GOT3 (cell line): Measurements from ENCODE around the gene SECTM1.
"Not testable (repeated sequence)": the region's sequence is repeated elsewhere in the genome, so short reads cannot be mapped to it uniquely, and the experiment has no call there.

Experiments
- DNase-seq: peaks from one replicate; lab custom pipeline; 2025; ENCODE audit warnings: mixed read lengths; lab: John Stamatoyannopoulos, UW

The SECTM1 gene

DNA sequence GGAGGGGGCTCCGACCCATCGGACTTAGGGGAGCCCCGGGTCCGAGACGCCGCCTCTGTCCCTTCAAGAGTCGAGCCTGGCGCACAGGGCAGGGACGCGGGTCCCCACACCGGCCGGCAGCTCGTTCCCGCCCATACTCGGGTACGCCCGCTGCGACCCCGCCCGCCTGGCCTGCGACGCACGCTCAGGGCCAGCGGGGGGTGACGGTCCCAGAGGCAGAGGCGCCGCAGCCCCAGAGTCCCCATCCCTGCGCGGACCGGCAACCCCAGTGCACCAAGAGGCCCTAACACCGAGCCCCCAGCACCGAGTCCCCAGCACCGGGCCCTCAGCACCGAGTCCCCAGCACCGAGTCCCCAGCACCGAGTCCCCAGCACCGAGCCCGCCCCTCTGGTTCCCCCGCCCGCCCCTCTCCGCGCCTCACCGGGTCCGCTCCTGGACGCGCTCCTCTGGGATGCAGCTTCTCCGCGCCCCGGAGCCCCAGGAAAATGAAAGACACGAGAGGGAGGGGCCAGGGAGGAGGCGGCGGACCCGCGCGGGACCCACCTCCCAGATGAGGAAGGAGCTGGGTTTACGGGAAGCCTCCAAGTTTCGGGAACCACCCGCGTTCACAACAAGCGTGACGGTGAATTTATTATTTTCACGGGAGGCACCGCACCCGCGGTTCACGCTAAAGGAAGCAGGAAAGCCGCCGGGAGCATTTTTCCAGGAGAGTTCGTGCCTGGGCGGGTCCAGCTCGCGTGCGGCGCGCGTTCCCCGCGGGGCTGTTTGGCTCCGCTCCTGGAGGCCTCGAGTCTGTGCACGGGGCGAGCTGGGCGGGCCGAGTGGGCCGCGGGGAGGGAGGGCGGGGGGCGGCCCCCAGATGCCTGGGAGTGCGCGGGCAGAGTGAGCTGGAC, at the start of gene SECTM1:
Gene SECTM1 (minus strand): TSS at position 488 of the 893 bp plus-strand sequence. CDS start 6,526 bp downstream, outside the sequence.
- peak; percentile 37 for DNase-seq

DNA sequence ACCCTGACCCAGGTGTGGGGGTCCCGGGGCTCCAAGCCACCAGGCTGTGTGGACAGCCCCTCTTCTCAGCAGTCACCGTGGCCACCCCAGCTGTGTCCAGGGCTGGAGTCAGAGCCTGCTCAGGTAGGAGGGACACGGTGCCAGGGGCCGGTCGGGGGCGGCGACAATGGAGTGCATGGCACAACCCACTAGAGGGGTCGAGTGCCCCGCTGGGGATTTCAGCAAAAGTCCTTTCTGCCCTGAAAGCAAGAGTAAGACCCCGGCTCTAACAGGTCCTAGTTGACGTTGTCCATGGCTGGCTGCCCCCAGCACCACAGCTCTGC, 49.3 kb upstream of the SECTM1 start:
- DNase-seq, result no peak

DNA sequence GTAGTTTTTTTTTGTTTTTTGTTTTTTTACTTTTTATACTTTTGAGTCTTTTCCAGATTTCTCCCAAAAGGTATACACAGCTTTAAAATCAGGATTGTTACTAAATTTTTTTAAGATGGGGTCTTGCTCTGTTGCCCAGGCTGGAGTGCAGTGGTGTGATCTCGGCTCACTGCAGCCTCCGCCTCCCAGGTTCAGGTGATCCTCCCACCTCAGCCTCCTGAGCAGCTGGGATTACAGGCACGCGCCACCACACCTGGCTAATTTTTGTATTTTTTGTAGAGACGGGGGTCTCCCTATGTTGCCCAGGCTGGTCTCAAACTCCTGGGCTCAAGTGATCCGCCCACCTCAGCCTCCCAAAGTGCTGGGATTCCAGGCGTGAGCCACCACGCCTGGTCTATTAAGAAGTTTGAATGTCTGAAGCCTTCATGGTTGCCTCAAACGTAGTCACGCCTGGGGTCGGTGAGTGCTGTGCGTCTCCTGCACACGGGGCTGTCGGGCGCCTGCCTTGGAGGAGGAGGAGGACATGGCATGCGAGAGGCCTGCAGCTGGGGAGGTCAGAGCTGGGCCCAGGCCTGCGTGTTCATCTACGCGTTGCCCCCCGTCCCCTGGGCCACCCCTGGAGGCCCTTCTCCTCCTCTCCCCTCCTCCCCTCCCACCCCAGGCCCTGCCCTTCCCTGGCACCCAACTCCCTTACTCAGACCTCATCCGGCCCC, 48.8 kb upstream of the SECTM1 start:
- not testable (repeated sequence) for DNase-seq

DNA sequence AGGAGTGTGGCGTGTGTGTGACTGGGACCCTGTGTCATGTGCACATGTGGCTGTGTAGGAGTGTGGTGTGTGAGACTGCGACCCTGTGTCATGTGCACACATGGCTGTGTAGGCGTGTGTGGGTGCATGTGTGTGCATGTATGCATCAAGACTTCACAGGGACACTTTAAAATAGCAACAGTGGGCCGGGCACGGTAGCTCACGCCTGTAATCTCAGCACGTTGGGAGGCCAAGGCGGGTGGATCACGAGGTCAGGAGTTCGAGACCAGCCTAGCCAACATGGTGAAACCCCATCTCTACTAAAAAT, 48.1 kb upstream of the SECTM1 start:
- DNase-seq, result not testable (repeated sequence)

- no peak for DNase-seq
Measured at GRCh38 chr17:82380860-82381702, 47.5 kb upstream of the SECTM1 start.

- no peak for DNase-seq
Measured at GRCh38 chr17:82378741-82379021, 45.1 kb upstream of the SECTM1 start.

DNA sequence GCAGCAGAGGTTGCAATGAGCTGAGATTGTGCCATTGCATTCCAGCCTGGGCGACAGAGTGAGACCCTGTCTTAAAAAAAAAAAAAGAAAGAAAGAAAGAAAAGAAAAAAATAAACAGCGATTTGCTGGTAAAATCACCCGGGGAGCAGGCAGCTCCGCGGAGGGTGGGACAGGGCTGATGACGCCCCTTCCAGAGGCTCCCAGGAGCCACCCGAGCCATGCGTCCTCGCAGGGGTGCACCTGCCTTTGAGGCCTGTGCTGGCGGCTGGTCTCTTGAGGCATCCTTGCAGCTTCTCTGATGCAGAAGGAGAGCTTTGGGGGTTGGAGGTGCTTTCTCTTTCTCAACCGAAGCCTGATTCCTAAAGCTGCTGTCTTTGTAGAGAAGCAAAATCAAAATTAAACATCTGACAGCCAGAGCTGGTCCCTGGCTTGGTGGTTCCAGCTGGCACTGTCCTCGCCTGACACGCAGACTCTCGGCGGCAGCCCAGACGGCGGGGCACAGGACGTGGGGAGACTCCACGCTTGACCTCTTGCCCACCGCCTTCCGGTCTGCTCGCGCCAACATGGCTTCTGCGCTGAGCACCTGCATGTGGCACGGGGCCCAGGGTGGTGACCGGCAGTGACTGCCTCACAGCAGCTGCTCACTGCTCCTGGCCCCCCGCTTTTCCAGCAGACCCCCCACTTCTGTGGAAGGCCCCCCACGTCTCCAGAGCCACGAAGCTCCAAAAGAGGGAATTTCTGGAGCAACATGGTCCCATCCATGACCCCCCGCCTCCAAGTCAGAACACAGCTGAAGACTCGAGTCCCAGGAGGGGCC, 44.6 kb upstream of the SECTM1 start:
- DNase-seq, result no peak

DNA sequence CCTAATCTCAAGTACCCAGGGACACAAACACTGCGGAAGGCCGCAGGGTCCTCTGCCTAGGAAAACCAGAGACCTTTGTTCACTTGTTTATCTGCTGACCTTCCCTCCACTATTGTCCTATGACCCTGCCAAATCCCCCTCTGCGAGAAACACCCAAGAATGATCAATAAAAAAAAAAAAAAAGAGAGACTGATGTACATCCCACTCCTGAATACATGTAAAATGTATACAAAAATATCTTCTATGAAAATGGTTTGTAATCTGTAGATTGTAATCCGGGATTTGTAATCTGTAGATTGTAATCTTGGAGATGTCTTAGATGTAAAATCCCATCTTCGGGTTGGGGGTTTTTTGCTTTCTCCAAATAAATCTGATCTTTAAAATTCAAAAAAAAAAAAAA, 43.7 kb upstream of the SECTM1 start:
- DNase-seq, result not testable (repeated sequence)

GRCh38 chr17:82376042-82376730, 42.6 kb upstream of the SECTM1 start:
- DNase-seq, result no peak

DNA sequence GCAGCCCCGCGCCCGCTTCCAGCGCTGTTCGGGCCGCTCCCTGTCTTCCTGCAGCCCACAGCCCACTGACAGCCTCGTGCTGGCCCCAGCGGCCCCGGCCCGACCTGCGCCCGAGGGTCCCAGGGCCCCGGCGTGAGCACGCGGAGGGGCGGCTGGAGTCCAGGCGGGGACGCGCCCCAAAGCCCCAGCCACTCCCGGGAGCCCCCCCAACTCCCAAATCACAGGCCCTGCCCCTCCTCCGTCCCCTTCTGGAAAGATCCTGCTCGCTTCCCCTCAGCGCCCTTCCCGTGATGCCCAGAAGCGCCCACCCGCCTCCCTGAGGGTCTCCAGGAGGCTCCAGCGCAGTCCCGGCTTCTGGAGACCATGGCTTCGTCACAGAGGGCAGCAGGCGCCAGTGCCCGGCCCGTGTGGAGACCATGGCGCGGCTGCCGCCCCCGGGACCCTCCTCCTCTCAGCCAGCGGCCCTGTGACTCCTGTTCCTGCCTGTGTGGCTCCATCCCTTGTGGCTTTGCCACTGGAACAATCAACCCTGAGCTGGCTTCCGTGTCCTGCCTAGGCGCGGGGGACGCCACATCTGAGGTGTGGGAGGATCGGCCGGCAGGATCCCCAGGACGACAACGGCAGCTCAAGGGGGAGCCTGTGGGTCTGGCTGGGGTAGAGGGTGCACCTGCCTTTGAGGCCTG, 41.9 kb upstream of the SECTM1 start:
- DNase-seq, result no peak

DNA sequence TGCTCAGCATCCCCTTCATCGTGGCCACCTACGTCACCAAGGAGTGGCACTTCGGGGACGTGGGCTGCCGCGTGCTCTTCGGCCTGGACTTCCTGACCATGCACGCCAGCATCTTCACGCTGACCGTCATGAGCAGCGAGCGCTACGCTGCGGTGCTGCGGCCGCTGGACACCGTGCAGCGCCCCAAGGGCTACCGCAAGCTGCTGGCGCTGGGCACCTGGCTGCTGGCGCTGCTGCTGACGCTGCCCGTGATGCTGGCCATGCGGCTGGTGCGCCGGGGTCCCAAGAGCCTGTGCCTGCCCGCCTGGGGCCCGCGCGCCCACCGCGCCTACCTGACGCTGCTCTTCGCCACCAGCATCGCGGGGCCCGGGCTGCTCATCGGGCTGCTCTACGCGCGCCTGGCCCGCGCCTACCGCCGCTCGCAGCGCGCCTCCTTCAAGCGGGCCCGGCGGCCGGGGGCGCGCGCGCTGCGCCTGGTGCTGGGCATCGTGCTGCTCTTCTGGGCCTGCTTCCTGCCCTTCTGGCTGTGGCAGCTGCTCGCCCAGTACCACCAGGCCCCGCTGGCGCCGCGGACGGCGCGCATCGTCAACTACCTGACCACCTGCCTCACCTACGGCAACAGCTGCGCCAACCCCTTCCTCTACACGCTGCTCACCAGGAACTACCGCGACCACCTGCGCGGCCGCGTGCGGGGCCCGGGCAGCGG, 41.2 kb upstream of the SECTM1 start:
- DNase-seq, result no peak

- DNase-seq, result no peak
Measured at GRCh38 chr17:82373731-82374625, 40.4 kb upstream of the SECTM1 start.

DNA sequence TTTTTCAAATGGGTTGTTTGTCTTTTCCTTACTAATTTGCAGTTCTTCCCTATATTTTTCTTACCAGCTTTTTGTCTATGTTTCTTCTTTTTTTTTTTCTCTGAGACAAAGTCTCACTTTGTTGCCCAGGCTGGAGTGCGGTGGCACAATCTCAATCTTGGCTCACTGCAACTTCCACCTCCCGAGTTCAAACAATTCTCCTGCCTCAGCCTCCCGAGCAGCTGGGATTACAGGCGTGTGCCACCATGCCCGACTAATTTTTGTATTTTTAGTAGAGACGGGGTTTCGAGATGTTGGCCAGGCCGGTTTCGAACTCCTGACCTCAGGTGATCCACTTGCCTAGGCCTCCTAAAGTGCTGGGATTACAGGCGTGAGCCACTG, 39.5 kb upstream of the SECTM1 start:
- not testable (repeated sequence) for DNase-seq

GRCh38 chr17:82372249-82373071, 38.9 kb upstream of the SECTM1 start:
- DNase-seq, result no peak

GRCh38 chr17:82371333-82372248, 38.0 kb upstream of the SECTM1 start, which contains the start of gene UTS2R:
Gene UTS2R (plus strand): TSS chr17:82371765. CDS start chr17:82374325, 2,560 bp downstream.
- DNase-seq, result no peak

- DNase-seq, result no peak
Measured at GRCh38 chr17:82370471-82371332, 37.1 kb upstream of the SECTM1 start.
